ENCODE measurements around the gene CLDN1. TPM values are rescaled to one million over a fixed set of nuclear protein-coding genes. Genes with fewer than 3 reads are reported as not detected.

The CLDN1 gene
- polyA plus RNA-seq, 3 donors = 3.6 to 28.1 (median 15.4) TPM

GRCh38 chr3:190265126-190265525 lies 57.1 kb downstream of the CLDN1 start:
- WGBS, 3 donors = 77 to 95% (median 81%) methylated on average over 1 of the region's 1 CpG
- H3K27ac ChIP-seq (ENCODE audit: low read depth, low read length) = no peak overlapping the region

- H3K27ac ChIP-seq (ENCODE audit: low read depth, low read length) = no peak overlapping the region
These were observed 60.5 kb downstream of the CLDN1 start for GRCh38 chr3:190261740-190262139.

GRCh38 chr3:190261015-190261414 lies 61.2 kb downstream of the CLDN1 start:
- no peak overlapping the region for H3K27ac ChIP-seq (ENCODE audit: low read depth, low read length)
- WGBS, 3 donors = 70 to 80% (median 70%) methylated on average over 3 of the region's 3 CpGs

GRCh38 chr3:190260301-190260700 lies 61.9 kb downstream of the CLDN1 start:
- WGBS, 3 donors = 66 to 72% (median 70%) methylated on average over 2 of the region's 2 CpGs
- no peak overlapping the region for H3K27ac ChIP-seq (ENCODE audit: low read depth, low read length)

GRCh38 chr3:190258634-190259033 lies 63.6 kb downstream of the CLDN1 start:
- 59 to 75% (median 66%) methylated on average over 5 of the region's 5 CpGs for WGBS, 3 donors

More at GRCh38 chr3:190258634-190259033, 63.6 kb downstream of the CLDN1 start:
- H3K27ac ChIP-seq (ENCODE audit: low read depth, low read length) = no peak overlapping the region

Other genes starting within 250 kb of the CLDN1 start
- 1 to 10 TPM; 1.2 to 3.6 (median 3.5) TPM for gene P3H2, start 201.5 kb downstream of the CLDN1 start, polyA plus RNA-seq
- under 1 TPM in 1 of 3 donors, not detected in 2; 0.28 TPM for gene CLDN16, start 65.7 kb upstream of the CLDN1 start, polyA plus RNA-seq
- not detected for gene TMEM207, start 127.5 kb upstream of the CLDN1 start, polyA plus RNA-seq
- gene IL1RAP, start 191.6 kb upstream of the CLDN1 start, polyA plus RNA-seq = 1 to 10 TPM; 1.5 to 7.9 (median 3.0) TPM

Measured in adipose tissue (tissue), 3 donors.